ENCODE data around the gene SLC51B.
"Not testable (repeated sequence)": the region's sequence is repeated elsewhere in the genome, so short reads cannot be mapped to it uniquely, and the experiment has no call there.

SLC51B gene

GRCh38 chr15:65085207-65085753, 40.1 kb downstream of the SLC51B start:
- DNase-seq = no peak

- DNase-seq = peak in 2 of 3 donors; percentile 22 to 32
Measured at GRCh38 chr15:65085990-65086679, 40.9 kb downstream of the SLC51B start.

- DNase-seq = no peak
Measured at GRCh38 chr15:65086680-65087111, 41.5 kb downstream of the SLC51B start.

GRCh38 chr15:65087411-65087810, 42.2 kb downstream of the SLC51B start:
- DNase-seq = no peak

- DNase-seq = no peak
Measured at GRCh38 chr15:65087873-65088642, 42.9 kb downstream of the SLC51B start.

- no peak for DNase-seq
Measured at GRCh38 chr15:65088643-65089021, 43.4 kb downstream of the SLC51B start.

- no peak for DNase-seq
Measured at GRCh38 chr15:65089206-65089824, 44.1 kb downstream of the SLC51B start.

GRCh38 chr15:65091946-65092770, 47.0 kb downstream of the SLC51B start:
- DNase-seq = no peak

- no peak for DNase-seq
Measured at GRCh38 chr15:65092911-65093792, 48.0 kb downstream of the SLC51B start.

- not testable (repeated sequence) for DNase-seq
Measured at GRCh38 chr15:65093793-65094170, 48.6 kb downstream of the SLC51B start.

- DNase-seq = no peak
Measured at GRCh38 chr15:65094294-65094995, 49.3 kb downstream of the SLC51B start.

GRCh38 chr15:65095011-65095746, 50.0 kb downstream of the SLC51B start:
- DNase-seq = no peak

GRCh38 chr15:65095747-65096104, 50.5 kb downstream of the SLC51B start:
- DNase-seq = no peak

GRCh38 chr15:65096481-65097385, 51.5 kb downstream of the SLC51B start:
- no peak for DNase-seq

GRCh38 chr15:65097651-65098263, 52.6 kb downstream of the SLC51B start:
- DNase-seq = no peak

GRCh38 chr15:65099336-65099735, 54.1 kb downstream of the SLC51B start:
- DNase-seq = no peak

GRCh38 chr15:65099801-65100200, 54.6 kb downstream of the SLC51B start:
- DNase-seq = not testable (repeated sequence)

GRCh38 chr15:65100442-65100841, 55.3 kb downstream of the SLC51B start:
- no peak for DNase-seq

- DNase-seq = peak; percentile 70 to 89 (median 79)
Measured at GRCh38 chr15:65101411-65101890, 56.3 kb downstream of the SLC51B start.
